ENCODE results near the gene SAT2. TPM values are rescaled to one million over a fixed set of nuclear protein-coding genes. Genes with fewer than 3 reads are reported as not detected.

SAT2 gene
- total RNA-seq, 1 experiment from 2014 or later = 33.0 TPM

Other genes with a start within 250 kb of the SAT2 start
- 6.1 and 6.4 TPM in 2 replicates for gene TNK1, start 246.7 kb downstream of the SAT2 start, total RNA-seq (2022)
- 12.7 and 14.5 TPM in 2 replicates for gene PLSCR3, start 233.3 kb downstream of the SAT2 start, total RNA-seq (2022)
- 40.2 and 41.3 TPM in 2 replicates for gene TMEM256, start 223.7 kb downstream of the SAT2 start, total RNA-seq (2022)
- gene NLGN2, start 220.0 kb downstream of the SAT2 start, total RNA-seq (2022) = 12.6 and 16.1 TPM in 2 replicates
- 0.52 TPM in 1 of 2 replicates, not detected in the other for gene SPEM1, start 207.5 kb downstream of the SAT2 start, total RNA-seq (2022)
- gene SPEM2, start 202.2 kb downstream of the SAT2 start, total RNA-seq (2022) = not detected in 2 replicates
- gene SPEM3, start 199.0 kb downstream of the SAT2 start, total RNA-seq (2022) = not detected in 2 replicates
- 2.9 and 3.7 TPM in 2 replicates for gene TMEM102, start 192.4 kb downstream of the SAT2 start, total RNA-seq (2022)
- 0.91 and 1.3 TPM in 2 replicates for gene FGF11, start 188.3 kb downstream of the SAT2 start, total RNA-seq (2022)
- gene CHRNB1, start 182.8 kb downstream of the SAT2 start, total RNA-seq (2022) = 1.7 and 2.6 TPM in 2 replicates
- gene ZBTB4, start 148.2 kb downstream of the SAT2 start, total RNA-seq (2022) = 15.5 and 16.5 TPM in 2 replicates
- not detected in 2 replicates for gene SLC35G6, start 146.4 kb downstream of the SAT2 start, total RNA-seq (2022)
- gene POLR2A, start 143.5 kb downstream of the SAT2 start, total RNA-seq (2022) = 69.8 and 72.1 TPM in 2 replicates
- gene TNFSF12, start 78.8 kb downstream of the SAT2 start, total RNA-seq (2022) = not detected in 2 replicates
- 0.20 TPM in 1 of 2 replicates, not detected in the other for gene TNFSF13, start 69.1 kb downstream of the SAT2 start, total RNA-seq (2022)
- gene SENP3, start 65.9 kb downstream of the SAT2 start, total RNA-seq (2022) = 29.2 and 30.2 TPM in 2 replicates
- 1.1 and 1.6 TPM in 2 replicates for gene CD68, start 48.2 kb downstream of the SAT2 start, total RNA-seq (2022)
- 44.2 and 49.7 TPM in 2 replicates for gene MPDU1, start 44.0 kb downstream of the SAT2 start, total RNA-seq (2022)
- 0.53 TPM in 1 of 2 replicates, not detected in the other for gene SOX15, start 37.7 kb downstream of the SAT2 start, total RNA-seq (2022)
- gene FXR2, start 12.9 kb downstream of the SAT2 start, total RNA-seq (2022) = 20.5 and 25.3 TPM in 2 replicates
- 0.93 and 1.2 TPM in 2 replicates for gene SHBG, start 2.3 kb upstream of the SAT2 start, total RNA-seq (2022)
- 0.11 and 0.14 TPM in 2 replicates for gene ATP1B2, start 23.1 kb upstream of the SAT2 start, total RNA-seq (2022)
- 9.2 and 11.1 TPM in 2 replicates for gene TP53, start 59.7 kb upstream of the SAT2 start, total RNA-seq (2022)
- gene WRAP53, start 60.7 kb upstream of the SAT2 start, total RNA-seq (2022) = 13.6 and 15.2 TPM in 2 replicates
- gene EFNB3, start 77.4 kb upstream of the SAT2 start, total RNA-seq (2022) = 4.1 and 5.1 TPM in 2 replicates
- 1.9 and 2.8 TPM in 2 replicates for gene DNAH2, start 89.9 kb upstream of the SAT2 start, total RNA-seq (2022)
- 27.4 and 27.9 TPM in 2 replicates for gene KDM6B, start 206.4 kb upstream of the SAT2 start, total RNA-seq (2022)
- 2.5 and 3.2 TPM in 2 replicates for gene TMEM88, start 227.2 kb upstream of the SAT2 start, total RNA-seq (2022)
- gene NAA38, start 229.7 kb upstream of the SAT2 start, total RNA-seq (2022) = 20.9 and 27.4 TPM in 2 replicates
- gene CYB5D1, start 230.2 kb upstream of the SAT2 start, total RNA-seq (2022) = 6.1 and 7.3 TPM in 2 replicates

Data from Caco-2 (cell line).